Smooth muscle cell (in vitro differentiated cells): Measurements from ENCODE around the gene NSG2. TPM values are rescaled to one million over a fixed set of nuclear protein-coding genes. Genes with fewer than 3 reads are reported as not detected.

ENCODE experiments used
- DNase-seq: peaks from one replicate; lab custom pipeline; 2025; ENCODE audit not compliant: unreplicated experiment; lab: John Stamatoyannopoulos, UW
- H2AFZ ChIP-seq: fragments of 200-600 bp; sonication (generic); 2 replicates; pipeline ENCODE4 v1.6.0; 2016; ENCODE audit warnings: antibody characterized with exemption, low read depth, mild to moderate bottlenecking
- H3F3A ChIP-seq: fragments of 200-600 bp; sonication (generic); 2 replicates; pipeline ENCODE4 v1.6.0; 2017; ENCODE audit warnings: antibody characterized with exemption, low read depth
- H3K27ac ChIP-seq: fragments of 200-600 bp; sonication (generic); 2 replicates; pipeline ENCODE4 v1.5.1; 2016; ENCODE audit warnings: low read depth, mild to moderate bottlenecking
- H3K27me3 ChIP-seq: fragments of 200-600 bp; sonication (generic); 2 replicates; pipeline ENCODE4 v1.6.1; 2016; ENCODE audit warnings: low read depth, mild to moderate bottlenecking
- H3K36me3 ChIP-seq: fragments of 200-600 bp; sonication (generic); 2 replicates; pipeline ENCODE4 v1.5.1; 2016; ENCODE audit warnings: low read depth
- H3K4me1 ChIP-seq: fragments of 200-600 bp; sonication (generic); 2 replicates; pipeline ENCODE4 v1.5.1; 2016; ENCODE audit warnings: low read depth
- H3K4me2 ChIP-seq: fragments of 200-600 bp; sonication (generic); 2 replicates; pipeline ENCODE4 v1.6.0; 2016; ENCODE audit warnings: mild to moderate bottlenecking
- H3K4me3 ChIP-seq: fragments of 200-600 bp; sonication (generic); 2 replicates; pipeline ENCODE4 v1.5.1; 2016; ENCODE audit warnings: mild to moderate bottlenecking
- H3K79me2 ChIP-seq: fragments of 200-600 bp; sonication (generic); 2 replicates; pipeline ENCODE4 v1.6.0; 2016; ENCODE audit warnings: low read depth, mild to moderate bottlenecking
- H3K9ac ChIP-seq: fragments of 200-600 bp; sonication (generic); 2 replicates; pipeline ENCODE4 v1.6.0; 2016; ENCODE audit warnings: low read depth
- H3K9me3 ChIP-seq: fragments of 200-600 bp; sonication (generic); replicated peaks from 2 replicates; pipeline ENCODE4 v1.5.1; 2016; ENCODE audit warnings: low read depth
- H4K20me1 ChIP-seq: fragments of 200-600 bp; sonication (generic); 2 replicates; pipeline ENCODE4 v1.6.0; 2016; ENCODE audit warnings: low read depth
- CTCF ChIP-seq: fragments of 200-600 bp; sonication (generic); IDR thresholded peaks from 2 replicates; pipeline ENCODE4 v1.5.1; 2017; ENCODE audit warnings: borderline replicate concordance, mild to moderate bottlenecking, antibody characterized with exemption; ENCODE audit not compliant: insufficient read depth, poor library complexity, severe bottlenecking
- WGBS: methylation state at CpG from one replicate; pipeline ENCODE4 v1.1.7; 2016; ENCODE audit warnings: low lambda C conversion rate; 5-methylcytosine and 5-hydroxymethylcytosine counted together
- polyA plus RNA-seq: library from polyadenylated mRNA; unstranded; fragments of >200 nt; fragmentation: Nextera tagmentation; extraction: Ambion mirVana; gene quantifications from 2 replicates; pipeline ENCODE4 v1.2.1, GENCODE V29; 2016
- total RNA-seq: library from RNA; depleted of rRNA; stranded (reverse); fragments of >200 nt; gene quantifications from 2 replicates; pipeline ENCODE4 v1.2.3, GENCODE V29; 2014

NSG2 gene
- total and polyA plus RNA-seq, 2 experiments from 2014 or later = 0.18 TPM; not detected in 1

GRCh38 chr5:174059247-174059646, 13.7 kb downstream of the NSG2 start:
- Histone ChIP-seq H3K27me3 (peaks cover 10% of the 10 kb centered on the region), H4K20me1 (no peaks in the 10 kb centered on the region), H3K4me1 (no peaks in the 10 kb centered on the region), H3F3A (no peaks in the 10 kb centered on the region), H3K4me2 (no peak overlapping the region), H3K36me3 (no peaks in the 10 kb centered on the region), H3K79me2 (no peaks in the 10 kb centered on the region), H2AFZ (no peak overlapping the region), H3K9ac (no peak overlapping the region), H3K4me3 (no peak overlapping the region), H3K27ac (no peak overlapping the region), H3K9me3 (no peaks in the 10 kb centered on the region)
- 96% methylated on average over 1 of the region's 1 CpG for WGBS
- no peak for TF ChIP-seq CTCF
- no peak for DNase-seq

- Histone ChIP-seq H3K4me2 (no peak overlapping the region), H3K27ac (no peak overlapping the region), H3K4me3 (no peak overlapping the region), H3K4me1 (no peaks in the 10 kb centered on the region), H3K27me3 (peaks cover 12% of the 10 kb centered on the region), H4K20me1 (no peaks in the 10 kb centered on the region), H3K36me3 (no peaks in the 10 kb centered on the region), H2AFZ (no peak overlapping the region), H3K79me2 (no peaks in the 10 kb centered on the region), H3K9me3 (no peaks in the 10 kb centered on the region), H3F3A (no peaks in the 10 kb centered on the region), H3K9ac (no peak overlapping the region)
- no peak for TF ChIP-seq CTCF
- no peak for DNase-seq
These were observed 17.7 kb downstream of the NSG2 start for GRCh38 chr5:174063082-174063756.

- H3K27me3 ChIP-seq = peaks cover 13% of the 10 kb centered on the region
These were observed 18.7 kb downstream of the NSG2 start for GRCh38 chr5:174064171-174064570.

More at GRCh38 chr5:174064171-174064570, 18.7 kb downstream of the NSG2 start:
- H2AFZ ChIP-seq = no peak overlapping the region
- no peaks in the 10 kb centered on the region for H4K20me1 ChIP-seq
- H3K9ac ChIP-seq = no peak overlapping the region
- H3K4me2 ChIP-seq = no peak overlapping the region
- no peak for TF ChIP-seq CTCF
- no peak for DNase-seq
- no peaks in the 10 kb centered on the region for H3K36me3 ChIP-seq
- no peaks in the 10 kb centered on the region for H3K9me3 ChIP-seq
- H3K4me1 ChIP-seq = no peaks in the 10 kb centered on the region
- 80% methylated on average over 8 of the region's 8 CpGs for WGBS
- no peaks in the 10 kb centered on the region for H3F3A ChIP-seq
- no peaks in the 10 kb centered on the region for H3K79me2 ChIP-seq
- no peak overlapping the region for H3K27ac ChIP-seq
- no peak overlapping the region for H3K4me3 ChIP-seq
